BLaER1 (cell line): ENCODE data around the gene MBL2.
A peak's percentile ranks its signal among the peaks of the same experiment; 100 is the strongest.

Source experiments
- H3K27ac ChIP-seq: shearing (Covaris generic); formaldehyde crosslinking; 2 replicates; pipeline ENCODE4 v1.8.1; 2022
- H3K27me3 ChIP-seq: shearing (Covaris generic); formaldehyde crosslinking; 2 replicates; pipeline ENCODE4 v1.8.1; 2022
- H3K36me3 ChIP-seq: shearing (Covaris generic); formaldehyde crosslinking; 2 replicates; pipeline ENCODE4 v1.8.1; 2022
- H3K4me1 ChIP-seq: shearing (Covaris generic); formaldehyde crosslinking; 2 replicates; pipeline ENCODE4 v1.8.1; 2022
- H3K4me2 ChIP-seq: shearing (Covaris generic); formaldehyde crosslinking; 2 replicates; pipeline ENCODE4 v1.8.1; 2022
- H3K4me3 ChIP-seq: shearing (Covaris generic); formaldehyde crosslinking; 2 replicates; pipeline ENCODE4 v1.8.1; 2022
- H3K9ac ChIP-seq: shearing (Covaris generic); formaldehyde crosslinking; 2 replicates; pipeline ENCODE4 v1.8.1; 2022
- H3K9me3 ChIP-seq: shearing (Covaris generic); formaldehyde crosslinking; 2 replicates; pipeline ENCODE4 v1.8.1; 2022
- H4K20me1 ChIP-seq: shearing (Covaris generic); formaldehyde crosslinking; 2 replicates; pipeline ENCODE4 v1.8.1; 2022
- Cebpa-rat ChIP-seq: shearing (Covaris generic); IDR thresholded peaks from 2 replicates; pipeline ENCODE4 v1.8.1; 2022

The MBL2 gene

DNA sequence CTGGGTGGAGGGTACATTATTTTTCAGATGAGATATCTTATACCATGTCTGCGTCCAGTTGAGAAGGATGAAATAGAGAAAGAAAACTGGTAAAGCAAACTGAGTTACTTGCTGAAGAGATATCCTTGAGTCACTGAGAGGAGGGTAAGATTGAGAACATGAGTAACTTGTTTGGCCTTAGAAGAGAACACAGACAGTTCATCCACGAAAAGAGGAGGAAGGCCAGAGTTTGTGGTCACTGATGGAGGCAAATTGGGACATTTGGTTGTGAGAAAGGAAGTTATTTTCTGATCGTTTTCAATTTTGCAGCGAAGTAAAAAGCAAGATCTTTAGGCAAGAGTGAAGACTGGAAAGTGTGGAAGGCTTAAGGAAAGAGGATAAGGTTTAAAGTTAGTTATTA lies 15.6 kb downstream of the MBL2 start:
- H3K4me2 ChIP-seq: peak overlapping the region; percentile 86
- peaks cover 80% of the 10 kb centered on the region for H3K4me1 ChIP-seq
- no peaks in the 10 kb centered on the region for H3K27me3 ChIP-seq
- H3K36me3 ChIP-seq: no peaks in the 10 kb centered on the region
- TF ChIP-seq Cebpa-rat: no peak
- H3K9ac ChIP-seq: no peak overlapping the region
- H3K9me3 ChIP-seq: peaks cover 7% of the 10 kb centered on the region; the same call in 1 of the 2 replicates
- H3K27ac ChIP-seq: 0 out of 2 replicates have a peak overlapping the region, but pooled peaks have one; percentile 1
- no peak overlapping the region for H3K4me3 ChIP-seq
- no peaks in the 10 kb centered on the region for H4K20me1 ChIP-seq

DNA sequence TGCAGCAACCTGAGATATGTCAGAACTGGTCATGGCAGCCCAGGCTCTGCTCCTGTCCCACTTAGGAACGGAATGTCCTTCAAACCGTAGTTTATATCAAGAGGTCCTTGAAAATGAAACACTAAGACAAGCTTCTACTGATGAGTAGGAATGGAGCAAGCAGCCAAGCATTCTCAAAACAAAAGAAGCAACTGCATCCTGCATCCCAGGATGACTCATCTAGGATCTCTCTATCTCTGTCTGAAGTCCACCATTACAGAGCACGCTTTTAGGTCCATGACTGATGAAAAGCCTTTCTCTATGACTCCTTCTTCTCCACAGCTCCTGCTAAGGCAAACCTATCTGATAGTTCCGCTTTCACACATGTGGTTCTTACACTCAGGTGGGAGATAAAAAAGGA lies 16.3 kb downstream of the MBL2 start:
- peak overlapping the region; percentile 86 for H3K4me2 ChIP-seq
- no peak overlapping the region; the same call in 1 of the 2 replicates for H3K9ac ChIP-seq
- TF ChIP-seq Cebpa-rat: no peak
- H3K9me3 ChIP-seq: peaks cover 13% of the 10 kb centered on the region
- no peaks in the 10 kb centered on the region for H3K36me3 ChIP-seq
- no peak overlapping the region for H3K4me3 ChIP-seq
- no peaks in the 10 kb centered on the region for H3K27me3 ChIP-seq
- H4K20me1 ChIP-seq: no peaks in the 10 kb centered on the region
- peaks cover 80% of the 10 kb centered on the region for H3K4me1 ChIP-seq
- peak overlapping the region; percentile 69; the same call in 1 of the 2 replicates for H3K27ac ChIP-seq

DNA sequence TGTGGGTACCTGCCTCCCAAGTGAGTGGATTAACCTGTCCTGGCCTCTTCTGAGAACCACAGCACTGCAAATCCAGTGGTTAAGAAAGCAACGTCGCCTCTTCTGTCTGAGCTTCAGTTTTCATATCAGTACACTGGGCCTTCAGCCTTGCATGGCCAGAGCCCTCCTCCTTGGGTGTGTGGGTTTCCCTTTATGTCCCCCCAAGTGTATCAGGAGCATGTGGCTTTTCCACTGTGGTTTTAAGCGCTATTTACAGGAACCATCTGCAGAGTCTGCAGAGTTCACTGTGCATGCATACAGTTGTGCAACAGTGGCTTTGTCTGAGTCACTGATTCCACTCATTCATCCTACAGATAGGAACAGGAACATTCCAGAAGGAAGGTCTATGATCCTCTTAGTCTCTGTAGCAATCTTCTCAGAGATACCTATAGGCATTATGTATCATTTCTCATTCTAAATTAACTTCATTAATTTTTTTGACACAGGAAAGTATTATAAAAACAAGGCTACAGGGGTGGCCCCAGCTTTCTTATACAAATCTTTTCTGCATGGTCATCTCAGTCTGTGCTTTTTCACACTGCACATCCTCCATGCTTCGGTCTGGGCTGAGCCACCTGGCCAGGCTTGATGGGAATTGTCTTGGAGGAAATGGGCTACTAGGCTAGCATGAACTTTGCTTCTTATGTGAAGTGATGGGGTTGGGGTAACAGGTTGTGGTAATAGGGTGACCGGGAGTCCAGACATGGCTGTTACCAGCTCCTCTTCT lies 17.1 kb downstream of the MBL2 start:
- no peaks in the 10 kb centered on the region for H3K27me3 ChIP-seq
- peak overlapping the region; percentile 69 for H3K27ac ChIP-seq
- TF ChIP-seq Cebpa-rat: peak; percentile 98
- H4K20me1 ChIP-seq: no peaks in the 10 kb centered on the region
- peak overlapping the region; percentile 64; the same call in 1 of the 2 replicates for H3K9ac ChIP-seq
- peak overlapping the region; percentile 86 for H3K4me2 ChIP-seq
- peaks cover 21% of the 10 kb centered on the region for H3K9me3 ChIP-seq
- peaks cover 80% of the 10 kb centered on the region for H3K4me1 ChIP-seq
- peak overlapping the region; percentile 35; the same call in 1 of the 2 replicates for H3K4me3 ChIP-seq
- no peaks in the 10 kb centered on the region for H3K36me3 ChIP-seq

DNA sequence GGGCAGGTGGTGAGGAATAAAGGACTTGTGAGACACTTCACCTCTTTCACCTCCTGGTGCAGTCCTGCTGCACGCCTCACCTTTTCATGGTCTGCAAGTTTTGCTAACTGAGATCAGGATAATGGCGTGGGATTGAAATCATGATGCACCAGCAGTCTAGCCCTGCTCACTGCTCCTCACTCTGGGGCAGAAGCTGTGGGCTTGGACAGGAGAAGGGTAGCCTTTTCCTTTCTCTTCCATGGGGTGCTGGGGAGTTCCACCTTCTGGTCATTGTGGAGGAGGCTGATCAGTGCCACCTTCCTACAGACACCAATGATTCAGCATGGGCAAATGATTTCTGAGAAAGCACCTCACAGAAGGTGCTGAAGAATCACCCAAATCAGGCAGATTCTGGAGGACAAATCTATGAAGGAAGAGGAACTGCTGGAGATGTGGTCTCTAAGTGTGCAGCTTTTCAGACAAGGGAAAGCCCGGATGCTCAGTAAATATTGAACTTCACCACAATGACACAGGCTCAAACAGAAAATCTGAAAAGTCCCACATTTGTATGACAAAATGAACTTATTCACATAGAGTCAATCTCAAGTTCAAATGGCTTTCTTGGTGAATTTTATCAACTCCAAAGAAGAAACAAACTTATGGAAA lies 19.7 kb downstream of the MBL2 start:
- Histone ChIP-seq H3K4me1 (peaks cover 59% of the 10 kb centered on the region), H3K9ac (no peak overlapping the region), H3K9me3 (peaks cover 28% of the 10 kb centered on the region), H3K27ac (no peak overlapping the region), H3K4me2 (peak overlapping the region; percentile 33), H3K27me3 (no peaks in the 10 kb centered on the region), H3K36me3 (no peaks in the 10 kb centered on the region), H3K4me3 (no peak overlapping the region), H4K20me1 (no peaks in the 10 kb centered on the region)
- no peak for TF ChIP-seq Cebpa-rat

DNA sequence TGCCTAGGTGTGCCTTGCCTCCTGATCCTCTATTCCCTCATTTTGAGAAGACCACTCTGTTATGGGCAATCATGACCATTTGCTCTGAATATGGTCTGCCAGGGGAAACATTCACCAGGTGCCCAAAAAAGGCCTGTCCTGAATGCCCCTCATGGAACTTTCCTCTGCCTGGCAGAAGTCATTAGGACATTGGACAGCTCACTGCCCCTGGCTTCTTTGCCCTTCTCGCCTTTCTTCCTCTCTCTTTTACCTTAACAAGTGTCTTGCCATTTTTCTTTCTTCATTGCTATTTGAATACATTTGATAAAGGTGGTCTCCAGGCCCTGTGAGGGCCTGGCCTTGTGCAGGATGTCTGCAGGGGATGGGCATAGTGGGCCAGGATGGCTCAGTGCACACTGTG lies 20.3 kb downstream of the MBL2 start:
- Histone ChIP-seq H3K9me3 (peaks cover 28% of the 10 kb centered on the region), H3K4me3 (no peak overlapping the region), H3K9ac (no peak overlapping the region)

GRCh38 chr10:52751337-52751736 lies 21.2 kb downstream of the MBL2 start:
- H3K27me3 ChIP-seq: no peaks in the 10 kb centered on the region
- no peak overlapping the region for H3K27ac ChIP-seq
- H3K36me3 ChIP-seq: no peaks in the 10 kb centered on the region
- no peak overlapping the region for H3K4me2 ChIP-seq
- no peak for TF ChIP-seq Cebpa-rat
- H4K20me1 ChIP-seq: no peaks in the 10 kb centered on the region
- H3K4me1 ChIP-seq: peaks cover 55% of the 10 kb centered on the region
- H3K9me3 ChIP-seq: peaks cover 28% of the 10 kb centered on the region
- no peak overlapping the region for H3K9ac ChIP-seq
- H3K4me3 ChIP-seq: no peak overlapping the region

More for the DNA sequence above, 20.3 kb downstream of the MBL2 start:
- no peak for TF ChIP-seq Cebpa-rat
- H3K4me2 ChIP-seq: no peak overlapping the region
- no peak overlapping the region for H3K27ac ChIP-seq
- no peaks in the 10 kb centered on the region for H3K27me3 ChIP-seq
- H3K36me3 ChIP-seq: no peaks in the 10 kb centered on the region
- no peaks in the 10 kb centered on the region for H4K20me1 ChIP-seq
- H3K4me1 ChIP-seq: peaks cover 59% of the 10 kb centered on the region

GRCh38 chr10:52750629-52751028 lies 22.0 kb downstream of the MBL2 start:
- H3K36me3 ChIP-seq: no peaks in the 10 kb centered on the region
- H3K27ac ChIP-seq: no peak overlapping the region
- no peak overlapping the region for H3K9ac ChIP-seq
- H3K27me3 ChIP-seq: no peaks in the 10 kb centered on the region
- no peak for TF ChIP-seq Cebpa-rat
- peaks cover 48% of the 10 kb centered on the region for H3K4me1 ChIP-seq
- no peak overlapping the region for H3K4me3 ChIP-seq
- H3K9me3 ChIP-seq: peaks cover 28% of the 10 kb centered on the region
- H3K4me2 ChIP-seq: no peak overlapping the region
- H4K20me1 ChIP-seq: no peaks in the 10 kb centered on the region

GRCh38 chr10:52747694-52748093 lies 24.9 kb downstream of the MBL2 start:
- no peaks in the 10 kb centered on the region for H3K27me3 ChIP-seq
- no peak overlapping the region for H3K9ac ChIP-seq
- peak overlapping the region; percentile 73 for H3K4me2 ChIP-seq
- H3K4me3 ChIP-seq: no peak overlapping the region
- H4K20me1 ChIP-seq: no peaks in the 10 kb centered on the region
- peak overlapping the region; percentile 32; the same call in 1 of the 2 replicates for H3K27ac ChIP-seq
- no peaks in the 10 kb centered on the region for H3K36me3 ChIP-seq
- peaks cover 28% of the 10 kb centered on the region for H3K9me3 ChIP-seq
- TF ChIP-seq Cebpa-rat: no peak
- H3K4me1 ChIP-seq: peaks cover 23% of the 10 kb centered on the region

DNA sequence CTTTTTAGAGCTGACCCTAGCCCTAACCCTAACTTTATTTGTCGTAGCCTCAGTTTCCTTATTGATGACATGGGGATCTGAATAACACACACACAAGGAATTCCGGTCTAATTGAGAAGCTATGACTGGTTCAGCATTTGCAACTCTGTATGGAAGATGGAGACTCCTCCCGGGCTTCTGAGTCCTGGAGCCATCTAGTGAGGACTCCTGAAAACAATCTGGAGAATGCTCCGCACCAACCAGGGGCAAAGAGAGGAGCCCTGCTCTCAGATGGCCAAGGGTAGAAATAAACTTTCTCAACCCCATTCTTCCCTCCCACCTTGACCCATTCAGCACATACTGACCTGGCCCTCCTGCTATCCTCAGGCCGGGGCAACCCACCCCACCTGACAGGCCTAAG lies 26.4 kb downstream of the MBL2 start:
- Histone ChIP-seq H3K4me1 (peaks cover 35% of the 10 kb centered on the region), H3K9ac (no peak overlapping the region), H3K9me3 (peaks cover 13% of the 10 kb centered on the region), H3K27ac (no peak overlapping the region), H3K27me3 (no peaks in the 10 kb centered on the region), H4K20me1 (no peaks in the 10 kb centered on the region), H3K4me3 (no peak overlapping the region), H3K4me2 (no peak overlapping the region), H3K36me3 (no peaks in the 10 kb centered on the region)
- TF ChIP-seq Cebpa-rat: no peak

- H3K27ac ChIP-seq: no peak overlapping the region
- no peaks in the 10 kb centered on the region for H3K36me3 ChIP-seq
- no peak overlapping the region for H3K4me3 ChIP-seq
- no peaks in the 10 kb centered on the region for H4K20me1 ChIP-seq
- no peak for TF ChIP-seq Cebpa-rat
- peaks cover 38% of the 10 kb centered on the region for H3K4me1 ChIP-seq
- no peak overlapping the region for H3K9ac ChIP-seq
- no peaks in the 10 kb centered on the region for H3K27me3 ChIP-seq
- H3K4me2 ChIP-seq: no peak overlapping the region
- peaks cover 1% of the 10 kb centered on the region; the same call in 1 of the 2 replicates for H3K9me3 ChIP-seq
These were observed 28.4 kb downstream of the MBL2 start for GRCh38 chr10:52744057-52744805.
